IMR-90 (cell line): ENCODE measurements around the gene RBM39. TPM values are rescaled to one million over a fixed set of nuclear protein-coding genes. Genes with fewer than 3 reads are reported as not detected.

Source experiments
- ATAC-seq: fragments of 200-7000 bp; cut with Tn5 transposase; 2 replicates; pipeline ENCODE4 v1.9.1; 2020; ENCODE audit warnings: low read depth, mild to moderate bottlenecking, moderate library complexity
- BruUV-seq: library from RNA; stranded (reverse); fragments of 400-500 nt; replicated peaks from 2 replicates; lab custom pipeline; 2021; lab: Mats Ljungman, UMichigan
- CTCF ChIA-PET: fragments of 300-600 bp; formaldehyde crosslinking; extraction: SDS; loops from one replicate; lab custom pipeline; 2021; ENCODE audit warnings: antibody characterized with exemption; lab: Yijun Ruan, JAX
- POLR2A ChIA-PET: fragments of 300-600 bp; sonication (Branson Sonifier 250); formaldehyde crosslinking; loops from one replicate; lab custom pipeline; 2022; ENCODE audit warnings: antibody characterized with exemption; ENCODE audit not compliant: unreplicated experiment; lab: Charles Lee
- DNase-seq: peaks from one replicate; pipeline ENCODE4 v3.0.0; 2013
- H2AFZ ChIP-seq: replicated peaks from 2 replicates; pipeline ENCODE3; 2013; ENCODE audit warnings: low read length, mild to moderate bottlenecking; ENCODE audit not compliant: poor library complexity
- H2AK5ac ChIP-seq: 2 replicates; pipeline ENCODE4 v1.6.1; 2013; ENCODE audit warnings: low read depth, low read length, inconsistent platforms
- H2AK9ac ChIP-seq: replicated peaks from 2 replicates; pipeline ENCODE3; 2013; ENCODE audit warnings: mild to moderate bottlenecking, low read depth, low read length, moderate library complexity; ENCODE audit not compliant: poor library complexity
- H2BK120ac ChIP-seq: 2 replicates; pipeline ENCODE4 v1.6.1; 2013; ENCODE audit warnings: low read depth, low read length, inconsistent platforms
- H2BK15ac ChIP-seq: 3 replicates; pipeline ENCODE4 v1.6.1; 2013; ENCODE audit warnings: low read depth, low read length, inconsistent platforms
- H2BK20ac ChIP-seq: 2 replicates; pipeline ENCODE4 v1.6.1; 2013; ENCODE audit warnings: low read depth, mild to moderate bottlenecking, inconsistent platforms, low read length, moderate library complexity
- H2BK5ac ChIP-seq: 2 replicates; pipeline ENCODE4 v1.6.1; 2013; ENCODE audit warnings: mild to moderate bottlenecking, low read depth, low read length, inconsistent platforms; ENCODE audit not compliant: poor library complexity, severe bottlenecking
- H3K14ac ChIP-seq: replicated peaks from 2 replicates; pipeline ENCODE4 v1.6.1; 2013; ENCODE audit warnings: low read depth, low read length, inconsistent platforms
- H3K18ac ChIP-seq: 2 replicates; pipeline ENCODE4 v1.6.1; 2013; ENCODE audit warnings: low read depth, low read length, control low read depth
- H3K23ac ChIP-seq: 2 replicates; pipeline ENCODE4 v1.6.1; 2013; ENCODE audit warnings: low read depth, low read length, inconsistent platforms
- H3K27ac ChIP-seq: 2 replicates; pipeline ENCODE4 v1.5.1; 2013; ENCODE audit warnings: mild to moderate bottlenecking, control low read depth, low read length; ENCODE audit not compliant: insufficient read depth
- H3K27me3 ChIP-seq: 2 replicates; pipeline ENCODE4 v1.6.1; 2013; ENCODE audit warnings: low read length; ENCODE audit not compliant: control insufficient read depth, insufficient read depth
- H3K36me3 ChIP-seq: 2 replicates; pipeline ENCODE4 v1.6.1; 2013; ENCODE audit warnings: low read length, mixed read lengths; ENCODE audit not compliant: control insufficient read depth, insufficient read depth
- H3K4ac ChIP-seq: 2 replicates; pipeline ENCODE4 v1.6.1; 2013; ENCODE audit warnings: low read depth, low read length, inconsistent platforms
- H3K4me1 ChIP-seq: 2 replicates; pipeline ENCODE4 v1.6.1; 2013; ENCODE audit warnings: low read length, mixed read lengths; ENCODE audit not compliant: control insufficient read depth, insufficient read depth
- H3K4me2 ChIP-seq: 2 replicates; pipeline ENCODE4 v1.6.1; 2013; ENCODE audit warnings: low read depth, mild to moderate bottlenecking, control low read depth, low read length, moderate library complexity
- H3K4me3 ChIP-seq: 2 replicates; pipeline ENCODE4 v1.5.1; 2013; ENCODE audit warnings: low read depth, mild to moderate bottlenecking, control low read depth, low read length, moderate library complexity; ENCODE audit not compliant: insufficient read depth
- H3K56ac ChIP-seq: 2 replicates; pipeline ENCODE4 v1.6.1; 2013; ENCODE audit warnings: low read length, inconsistent platforms; ENCODE audit not compliant: insufficient read depth; ENCODE audit errors: extremely low read depth
- H3K79me1 ChIP-seq, 2 experiments: 2 replicates each; pipeline ENCODE4 v1.6.1; 2013; ENCODE audit warnings: low read length in 2 of 2, inconsistent platforms in 1 of 2, low read depth in 1 of 2
- H3K9ac ChIP-seq: 2 replicates; pipeline ENCODE4 v1.6.1; 2013; ENCODE audit warnings: low read depth, low read length, control low read depth
- H3K9me1 ChIP-seq: 2 replicates; pipeline ENCODE4 v1.6.1; 2013; ENCODE audit warnings: low read length, inconsistent platforms; ENCODE audit not compliant: insufficient read depth
- H3K9me3 ChIP-seq: 2 replicates; pipeline ENCODE4 v1.6.1; 2013; ENCODE audit warnings: low read length; ENCODE audit not compliant: control insufficient read depth, insufficient read depth
- H4K20me1 ChIP-seq: 2 replicates; pipeline ENCODE4 v1.6.1; 2013; ENCODE audit warnings: low read length, inconsistent platforms; ENCODE audit not compliant: insufficient read depth
- H4K5ac ChIP-seq: 2 replicates; pipeline ENCODE4 v1.6.1; 2013; ENCODE audit warnings: mild to moderate bottlenecking, low read depth, low read length, control low read depth
- H4K8ac ChIP-seq, 2 experiments: 2 replicates each; pipeline ENCODE4 v1.6.1; 2013; ENCODE audit warnings: low read depth in 2 of 2, low read length in 2 of 2, control low read depth in 1 of 2, inconsistent platforms in 1 of 2
- H4K91ac ChIP-seq: 2 replicates; pipeline ENCODE4 v1.6.1; 2013; ENCODE audit warnings: low read depth, low read length, inconsistent platforms; ENCODE audit not compliant: insufficient read depth
- BHLHE40 ChIP-seq: fragments of 150-350 bp; IDR thresholded peaks from 2 replicates; pipeline ENCODE4 v1.6.1; 2016; ENCODE audit warnings: mild to moderate bottlenecking, low read depth, low read length
- CEBPB ChIP-seq: IDR thresholded peaks from 2 replicates; pipeline ENCODE4 v1.6.1; 2012; ENCODE audit warnings: low read depth, low read length, improper control_type of control experiment
- MAFK ChIP-seq: IDR thresholded peaks from 2 replicates; pipeline ENCODE4 v1.6.1; 2012; ENCODE audit warnings: low read depth, low read length, improper control_type of control experiment
- MAZ ChIP-seq: IDR thresholded peaks from 2 replicates; pipeline ENCODE4 v1.6.1; 2012; ENCODE audit warnings: low read depth, mild to moderate bottlenecking, low read length, improper control_type of control experiment, moderate library complexity, borderline replicate concordance
- MXI1 ChIP-seq: IDR thresholded peaks from 2 replicates; pipeline ENCODE4 v1.6.1; 2012; ENCODE audit warnings: low read depth, mild to moderate bottlenecking, low read length, moderate library complexity, borderline replicate concordance
- NFE2L2 ChIP-seq: fragments of 150-350 bp; IDR thresholded peaks from 2 replicates; pipeline ENCODE4 v1.6.1; 2016; ENCODE audit warnings: low read depth, mild to moderate bottlenecking, low read length
- POLR2A ChIP-seq: IDR thresholded peaks from 2 replicates; pipeline ENCODE4 v1.6.1; 2012; ENCODE audit warnings: mild to moderate bottlenecking, low read depth, low read length
- RAD21 ChIP-seq: IDR thresholded peaks from 2 replicates; pipeline ENCODE4 v1.6.1; 2012; ENCODE audit warnings: low read length, improper control_type of control experiment
- RCOR1 ChIP-seq: IDR thresholded peaks from 2 replicates; pipeline ENCODE4 v1.6.1; 2012; ENCODE audit warnings: mild to moderate bottlenecking, low read length, improper control_type of control experiment; ENCODE audit not compliant: insufficient replicate concordance
- RFX5 ChIP-seq: IDR thresholded peaks from 2 replicates; pipeline ENCODE4 v1.8.0; 2012; ENCODE audit warnings: low read depth, mild to moderate bottlenecking, low read length, moderate library complexity
- SMC3 ChIP-seq: fragments of 150-350 bp; IDR thresholded peaks from 2 replicates; pipeline ENCODE4 v1.6.1; 2016; ENCODE audit warnings: low read depth, mild to moderate bottlenecking, antibody characterized with exemption, low read length, moderate library complexity
- WGBS, 2 experiments: methylation state at CpG; one replicate each; pipeline versions ENCODE4 v1.1.5 to v1.1.7; 2013; ENCODE audit warnings: missing lambda C conversion rate in 2 of 2; ENCODE audit not compliant: insufficient read length in 1 of 2; ENCODE audit errors: extremely low coverage in 2 of 2; 5-methylcytosine and 5-hydroxymethylcytosine counted together
- dilution Hi-C: fragments of 300-500 bp; cut with HindIII; formaldehyde crosslinking; loops from one replicate; pipeline ENCODE4 v1.14.3; 2018; ENCODE audit warnings: low sequenced_read_pairs; ENCODE audit not compliant: unreplicated experiment
- in situ Hi-C: fragments of 300-500 bp; cut with MboI; formaldehyde crosslinking; loops from 3 replicates; pipeline ENCODE4 v1.14.3; 2019; ENCODE audit warnings: low sequenced_read_pairs, inconsistent platforms, mixed read lengths
- intact Hi-C: fragments of 100-400 bp; cut with micrococcal nuclease; formaldehyde crosslinking; loops from 2 replicates; pipeline ENCODE4 v1.10.0; 2022
- polyA plus RNA-seq, 3 experiments: library from polyadenylated mRNA; depleted of rRNA; stranded (reverse); fragments of >200 nt; gene quantifications; 2 replicates each; pipeline ENCODE4 v1.2.3, GENCODE V29; 2012; ENCODE audit warnings: low replicate concordance in 1 of 3
- total RNA-seq: library from RNA; depleted of rRNA; stranded (reverse); fragments of >200 nt; gene quantifications from 2 replicates; pipeline ENCODE4 v1.2.3, GENCODE V29; 2012
- TF ChIP-seq, protein P1 (sequence below): fragments of 150-350 bp; IDR thresholded peaks from 2 replicates; pipeline ENCODE4 v1.6.1; 2017; ENCODE audit warnings: mild to moderate bottlenecking, antibody characterized with exemption, low read length, low read depth
- TF ChIP-seq, protein P2 (sequence below): fragments of 150-350 bp; IDR thresholded peaks from 2 replicates; pipeline ENCODE4 v1.6.1; 2016; ENCODE audit warnings: low read depth, mild to moderate bottlenecking, low read length, moderate library complexity, borderline replicate concordance

RBM39 gene
- total and polyA plus RNA-seq, 2 of the 4 experiments (the other 2 are of a cell fraction), result 106 to 166 TPM

GRCh38 chr20:35661908-35662307 is 80.2 kb downstream of the RBM39 start:
- Histone ChIP-seq H3K9ac (no peak overlapping the region), H3K27ac (no peak overlapping the region), H4K20me1 (peaks cover 75% of the 10 kb centered on the region), H2BK20ac (no peak overlapping the region), H3K4me1 (peaks cover 4% of the 10 kb centered on the region), H2BK15ac (no peak overlapping the region), H3K4me3 (0 out of 2 replicates have a peak overlapping the region, but pooled peaks have one; percentile 4), H4K5ac (no peak overlapping the region), H3K9me3 (no peaks in the 10 kb centered on the region), H3K27me3 (no peaks in the 10 kb centered on the region), H3K18ac (no peak overlapping the region), H2BK120ac (no peak overlapping the region), H4K8ac (no peak overlapping the region), H3K9me1 (peaks cover 3% of the 10 kb centered on the region; the same call in 1 of the 2 replicates), H3K23ac (no peak overlapping the region), H3K56ac (no peak overlapping the region), H2AK9ac (no peak overlapping the region), H3K4me2 (peak overlapping the region; percentile 98), H2AK5ac (no peak overlapping the region), H3K36me3 (no peaks in the 10 kb centered on the region), H2BK5ac (no peak overlapping the region), H2AFZ (no peak overlapping the region), H4K91ac (no peak overlapping the region), H3K14ac (no peak overlapping the region), H3K4ac (no peak overlapping the region), H3K79me1 (peaks cover 0 to 37% of the 10 kb centered on the region in 2 experiments; a peak in 3 of 4 replicates)
- intact Hi-C loops (loop anchor here (5.0 to 10.0 kb wide), 2 partner anchors 97 to 150 kb away; no protein-coding TSS in a partner anchor), dilution Hi-C loops (no loop called here), in situ Hi-C loops (no loop called here)
- ChIA-PET CTCF (no interaction called here), POLR2A (no interaction called here)
- no peak for TF ChIP-seq MXI1
- TF ChIP-seq, protein P1, sequence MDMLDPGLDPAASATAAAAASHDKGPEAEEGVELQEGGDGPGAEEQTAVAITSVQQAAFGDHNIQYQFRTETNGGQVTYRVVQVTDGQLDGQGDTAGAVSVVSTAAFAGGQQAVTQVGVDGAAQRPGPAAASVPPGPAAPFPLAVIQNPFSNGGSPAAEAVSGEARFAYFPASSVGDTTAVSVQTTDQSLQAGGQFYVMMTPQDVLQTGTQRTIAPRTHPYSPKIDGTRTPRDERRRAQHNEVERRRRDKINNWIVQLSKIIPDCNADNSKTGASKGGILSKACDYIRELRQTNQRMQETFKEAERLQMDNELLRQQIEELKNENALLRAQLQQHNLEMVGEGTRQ, result no peak
- no peak for TF ChIP-seq MAZ
- no peak for TF ChIP-seq SMC3
- TF ChIP-seq RCOR1, result no peak
- no peak for TF ChIP-seq CEBPB
- TF ChIP-seq RFX5, result no peak
- TF ChIP-seq NFE2L2, result no peak
- TF ChIP-seq MAFK, result no peak
- no peak for TF ChIP-seq POLR2A
- no peak for TF ChIP-seq BHLHE40
- TF ChIP-seq, protein P2, sequence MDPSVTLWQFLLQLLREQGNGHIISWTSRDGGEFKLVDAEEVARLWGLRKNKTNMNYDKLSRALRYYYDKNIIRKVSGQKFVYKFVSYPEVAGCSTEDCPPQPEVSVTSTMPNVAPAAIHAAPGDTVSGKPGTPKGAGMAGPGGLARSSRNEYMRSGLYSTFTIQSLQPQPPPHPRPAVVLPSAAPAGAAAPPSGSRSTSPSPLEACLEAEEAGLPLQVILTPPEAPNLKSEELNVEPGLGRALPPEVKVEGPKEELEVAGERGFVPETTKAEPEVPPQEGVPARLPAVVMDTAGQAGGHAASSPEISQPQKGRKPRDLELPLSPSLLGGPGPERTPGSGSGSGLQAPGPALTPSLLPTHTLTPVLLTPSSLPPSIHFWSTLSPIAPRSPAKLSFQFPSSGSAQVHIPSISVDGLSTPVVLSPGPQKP, result no peak
- TF ChIP-seq RAD21, result no peak
- no peak for ATAC-seq
- DNase-seq, result no peak
- BruUV-seq, result no TSS peak
- no CpG with 5 or more reads among the region's 3 CpGs for WGBS, 2 experiments
